ENCODE measurements around the gene STARD13.

Gene STARD13

GRCh38 chr13:33277946-33278345 is 7.6 kb downstream of the STARD13 start:
- no peak for DNase-seq

- DNase-seq, result no peak
These were observed 8.4 kb downstream of the STARD13 start for GRCh38 chr13:33277037-33277740.

GRCh38 chr13:33276570-33276969 is 9.0 kb downstream of the STARD13 start:
- no peak for DNase-seq

GRCh38 chr13:33275916-33276315 is 9.6 kb downstream of the STARD13 start:
- no peak for DNase-seq

- DNase-seq, result no peak
These were observed 11.3 kb downstream of the STARD13 start for GRCh38 chr13:33274264-33274663.

GRCh38 chr13:33272531-33273124 is 12.9 kb downstream of the STARD13 start:
- no peak for DNase-seq

GRCh38 chr13:33271759-33272158 is 13.8 kb downstream of the STARD13 start:
- no peak for DNase-seq

GRCh38 chr13:33270895-33271538 is 14.5 kb downstream of the STARD13 start:
- no peak for DNase-seq

GRCh38 chr13:33265607-33266006 is 19.9 kb downstream of the STARD13 start:
- DNase-seq, result no peak

GRCh38 chr13:33265133-33265532 is 20.4 kb downstream of the STARD13 start:
- no peak for DNase-seq

GRCh38 chr13:33264620-33264978 is 21.0 kb downstream of the STARD13 start:
- peak in 6 of 56 donors; percentile 13 to 40 (median 24) for DNase-seq

GRCh38 chr13:33263976-33264619 is 21.5 kb downstream of the STARD13 start:
- DNase-seq, result peak in 1 of 56 donors; percentile 35

GRCh38 chr13:33263484-33263883 is 22.1 kb downstream of the STARD13 start:
- no peak for DNase-seq

- DNase-seq, result peak in 5 of 56 donors; percentile 10 to 44 (median 18)
These were observed 22.6 kb downstream of the STARD13 start for GRCh38 chr13:33262997-33263396.

GRCh38 chr13:33262594-33262993 is 23.0 kb downstream of the STARD13 start:
- no peak for DNase-seq

GRCh38 chr13:33262062-33262487 is 23.5 kb downstream of the STARD13 start:
- peak in 10 of 56 donors; percentile 18 to 65 (median 33) for DNase-seq

- peak in 15 of 56 donors; percentile 24 to 62 (median 42) for DNase-seq
These were observed 24.0 kb downstream of the STARD13 start for GRCh38 chr13:33261387-33262061.

GRCh38 chr13:33260168-33261098 is 25.1 kb downstream of the STARD13 start:
- no peak for DNase-seq

GRCh38 chr13:33259296-33259695 is 26.3 kb downstream of the STARD13 start:
- no peak for DNase-seq

- DNase-seq, result no peak
These were observed 26.8 kb downstream of the STARD13 start for GRCh38 chr13:33258808-33259193.

Measured in amygdala (tissue), 56 donors.